ENCODE results near the gene ZNF80.

- TF ChIP-seq, protein P1, sequence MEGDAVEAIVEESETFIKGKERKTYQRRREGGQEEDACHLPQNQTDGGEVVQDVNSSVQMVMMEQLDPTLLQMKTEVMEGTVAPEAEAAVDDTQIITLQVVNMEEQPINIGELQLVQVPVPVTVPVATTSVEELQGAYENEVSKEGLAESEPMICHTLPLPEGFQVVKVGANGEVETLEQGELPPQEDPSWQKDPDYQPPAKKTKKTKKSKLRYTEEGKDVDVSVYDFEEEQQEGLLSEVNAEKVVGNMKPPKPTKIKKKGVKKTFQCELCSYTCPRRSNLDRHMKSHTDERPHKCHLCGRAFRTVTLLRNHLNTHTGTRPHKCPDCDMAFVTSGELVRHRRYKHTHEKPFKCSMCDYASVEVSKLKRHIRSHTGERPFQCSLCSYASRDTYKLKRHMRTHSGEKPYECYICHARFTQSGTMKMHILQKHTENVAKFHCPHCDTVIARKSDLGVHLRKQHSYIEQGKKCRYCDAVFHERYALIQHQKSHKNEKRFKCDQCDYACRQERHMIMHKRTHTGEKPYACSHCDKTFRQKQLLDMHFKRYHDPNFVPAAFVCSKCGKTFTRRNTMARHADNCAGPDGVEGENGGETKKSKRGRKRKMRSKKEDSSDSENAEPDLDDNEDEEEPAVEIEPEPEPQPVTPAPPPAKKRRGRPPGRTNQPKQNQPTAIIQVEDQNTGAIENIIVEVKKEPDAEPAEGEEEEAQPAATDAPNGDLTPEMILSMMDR (IDR thresholded peaks at IDR 0.05) = no peak
- TF ChIP-seq POLR2AphosphoS5 (IDR thresholded peaks at IDR 0.05) = no peak
- TF ChIP-seq POLR2A (IDR thresholded peaks at IDR 0.05) = no peak
Measured at GRCh38 chr3:114286266-114286665, 48.9 kb upstream of the ZNF80 start.

Data from suprapubic skin (tissue), 4 donors.